DMS53 (cell line): Measurements from ENCODE around the gene TTC33.
"Not testable (repeated sequence)": the region's sequence is repeated elsewhere in the genome, so short reads cannot be mapped to it uniquely, and the experiment has no call there.

Experiments
- DNase-seq: peaks from one replicate; lab custom pipeline; 2025; lab: John Stamatoyannopoulos, UW

TTC33 gene

GRCh38 chr5:40779561-40779960, 23.8 kb upstream of the TTC33 start:
- DNase-seq: no peak

GRCh38 chr5:40778133-40778532, 22.4 kb upstream of the TTC33 start:
- no peak for DNase-seq

GRCh38 chr5:40776658-40776977, 20.9 kb upstream of the TTC33 start:
- DNase-seq: peak; percentile 8

- no peak for DNase-seq
Observed at GRCh38 chr5:40775846-40776657, 20.3 kb upstream of the TTC33 start.

GRCh38 chr5:40775085-40775845, 19.5 kb upstream of the TTC33 start:
- DNase-seq: peak; percentile 65

- DNase-seq: no peak
Observed at GRCh38 chr5:40774623-40775022, 18.9 kb upstream of the TTC33 start.

GRCh38 chr5:40770764-40771163, 15.0 kb upstream of the TTC33 start:
- DNase-seq: no peak

GRCh38 chr5:40762705-40763104, 6.9 kb upstream of the TTC33 start:
- DNase-seq: no peak

GRCh38 chr5:40757400-40757799, 1.6 kb upstream of the TTC33 start:
- DNase-seq: no peak

GRCh38 chr5:40755093-40755406, 711 bp downstream of the TTC33 start:
- peak; percentile 79 for DNase-seq

- DNase-seq: peak; percentile 43
Observed at GRCh38 chr5:40754381-40755092, 1.2 kb downstream of the TTC33 start.

- DNase-seq: no peak
Observed at GRCh38 chr5:40746703-40747102, 9.1 kb downstream of the TTC33 start.

- no peak for DNase-seq
Observed at GRCh38 chr5:40743771-40744170, 12.0 kb downstream of the TTC33 start.

- no peak for DNase-seq
Observed at GRCh38 chr5:40738502-40738901, 17.3 kb downstream of the TTC33 start.

GRCh38 chr5:40736103-40736875, 19.5 kb downstream of the TTC33 start:
- peak; percentile 58 for DNase-seq

GRCh38 chr5:40735609-40736008, 20.2 kb downstream of the TTC33 start:
- no peak for DNase-seq

GRCh38 chr5:40734986-40735385, 20.8 kb downstream of the TTC33 start:
- no peak for DNase-seq

- peak; percentile 11 for DNase-seq
Observed at GRCh38 chr5:40733879-40734563, 21.7 kb downstream of the TTC33 start.

GRCh38 chr5:40733434-40733833, 22.3 kb downstream of the TTC33 start:
- no peak for DNase-seq

GRCh38 chr5:40722497-40722911, 33.3 kb downstream of the TTC33 start:
- DNase-seq: not testable (repeated sequence)

GRCh38 chr5:40720069-40720468, 35.7 kb downstream of the TTC33 start:
- DNase-seq: no peak

GRCh38 chr5:40717281-40717680, 38.5 kb downstream of the TTC33 start:
- DNase-seq: no peak
